BLaER1 treated with 17β-estradiol and CSF1 and Interleukin-3, amounts not matched to agents 10 nM and 100 nM (cell line): Measurements from ENCODE around the gene KIT.

ENCODE experiments used
- H3K27ac ChIP-seq, 11 experiments: shearing (Covaris generic); formaldehyde crosslinking; 2 replicates each; pipeline ENCODE4 v1.8.1; 2022
- H3K27me3 ChIP-seq, 11 experiments: shearing (Covaris generic); formaldehyde crosslinking; 2 replicates each; pipeline ENCODE4 v1.8.1; 2022
- H3K36me3 ChIP-seq, 11 experiments: shearing (Covaris generic); formaldehyde crosslinking; 2 replicates each; pipeline ENCODE4 v1.8.1; 2022
- H3K4me1 ChIP-seq, 10 experiments: shearing (Covaris generic); formaldehyde crosslinking; 2 replicates each; pipeline ENCODE4 v1.8.1; 2022
- H3K4me2 ChIP-seq, 11 experiments: shearing (Covaris generic); formaldehyde crosslinking; 2 replicates each; pipeline ENCODE4 v1.8.1; 2022
- H3K4me3 ChIP-seq, 10 experiments: shearing (Covaris generic); formaldehyde crosslinking; 2 replicates each; pipeline ENCODE4 v1.8.1; 2022
- H3K9ac ChIP-seq, 11 experiments: shearing (Covaris generic); formaldehyde crosslinking; 2 replicates each; pipeline ENCODE4 v1.8.1; 2022
- H3K9me3 ChIP-seq, 11 experiments: shearing (Covaris generic); formaldehyde crosslinking; replicated peaks in 1 of 11; 2 replicates each; pipeline ENCODE4 v1.8.1; 2022
- H4K20me1 ChIP-seq, 11 experiments: shearing (Covaris generic); formaldehyde crosslinking; 2 replicates each; pipeline ENCODE4 v1.8.1; 2022
- Cebpa-rat ChIP-seq, 11 experiments: shearing (Covaris generic); IDR thresholded peaks; 2 replicates each; pipeline ENCODE4 v1.8.1; 2022

Gene KIT

DNA sequence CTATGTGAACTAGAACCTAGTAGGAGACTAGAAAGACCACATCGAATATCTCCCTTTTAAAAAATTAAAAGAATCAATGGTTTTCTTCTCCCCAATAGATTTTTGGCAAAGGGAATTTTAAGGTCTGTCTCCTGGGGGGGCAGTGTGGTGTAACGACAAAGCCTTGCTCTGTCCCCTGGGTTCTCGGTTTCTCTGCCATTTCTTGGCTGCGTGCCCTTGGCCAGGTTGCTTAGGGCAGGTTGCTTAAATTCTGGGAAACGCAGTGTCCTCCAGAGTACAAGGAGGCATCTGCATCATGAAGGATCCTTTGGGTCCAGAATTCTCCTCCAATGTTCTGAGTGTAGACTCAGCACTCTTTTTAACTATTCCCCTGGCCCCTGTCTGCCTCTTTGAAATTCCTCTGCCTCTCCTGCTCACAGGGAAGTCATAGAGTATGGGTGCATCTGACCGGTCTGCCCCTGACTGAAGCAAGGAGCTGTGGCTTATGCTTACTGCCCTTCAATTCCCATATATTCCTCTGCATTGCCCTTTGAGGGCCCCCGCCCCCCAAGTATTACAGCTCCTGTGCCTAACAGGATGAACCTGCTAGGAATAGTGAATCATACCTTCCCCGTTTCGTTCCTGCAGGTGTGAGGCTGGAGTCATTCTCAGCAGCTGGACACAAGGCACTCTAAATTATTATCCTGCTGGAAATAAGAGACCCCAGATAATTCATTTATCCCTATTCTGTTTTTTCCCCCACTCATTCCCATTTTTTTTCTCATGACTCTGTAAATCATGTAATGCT is 2.2 kb downstream of the KIT start:
- no peaks in the 10 kb centered on the region for H3K9me3 ChIP-seq
- H4K20me1 ChIP-seq: peaks cover 0 to 33% (median 6%) of the 10 kb centered on the region in 11 experiments; a peak in 8 of 22 replicates
- peaks cover 19 to 34% (median 27%) of the 10 kb centered on the region in 10 experiments; a peak in 19 of 20 replicates for H3K4me1 ChIP-seq
- TF ChIP-seq Cebpa-rat (IDR thresholded peaks at IDR 0.05): no peak
- no peaks in the 10 kb centered on the region for H3K36me3 ChIP-seq
- H3K9ac ChIP-seq: peak overlapping the region in 1 of 11 experiments; percentile 70; a peak in 2 of 22 replicates
- no peak overlapping the region for H3K27ac ChIP-seq
- peak overlapping the region in 8 of 10 experiments; percentile 56 to 75 (median 64); a peak in 14 of 20 replicates for H3K4me3 ChIP-seq
- peaks cover 50 to 73% (median 69%) of the 10 kb centered on the region in 11 experiments for H3K27me3 ChIP-seq
- peak overlapping the region; percentile 94 to 100 (median 100) for H3K4me2 ChIP-seq

DNA sequence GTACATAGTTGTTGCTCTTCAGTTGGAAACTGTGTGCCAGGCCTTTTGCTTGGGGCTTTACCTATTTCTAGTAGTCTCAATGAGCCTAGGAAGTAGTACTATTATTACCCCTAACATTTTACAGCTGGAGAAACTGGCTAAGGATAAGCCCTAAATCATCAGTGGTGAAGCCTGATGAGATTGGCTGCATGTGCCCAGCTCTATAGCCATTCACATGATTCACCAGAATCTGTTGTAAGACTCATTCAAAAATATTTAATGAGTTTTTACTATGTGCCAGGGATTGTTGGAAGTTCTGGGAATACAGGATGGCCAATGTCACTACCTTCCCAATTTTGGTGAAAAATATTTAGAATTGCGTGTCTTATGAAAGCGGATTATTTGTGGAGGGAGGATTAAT is 2.8 kb downstream of the KIT start:
- Histone ChIP-seq H3K9me3 (no peaks in the 10 kb centered on the region), H3K9ac (no peak overlapping the region), H3K4me2 (peak overlapping the region in 4 of 11 experiments; percentile 96 to 100 (median 100); a peak in 4 of 22 replicates), H4K20me1 (peaks cover 0 to 33% (median 6%) of the 10 kb centered on the region in 11 experiments; a peak in 8 of 22 replicates), H3K36me3 (no peaks in the 10 kb centered on the region), H3K4me1 (peaks cover 19 to 34% (median 27%) of the 10 kb centered on the region in 10 experiments; a peak in 19 of 20 replicates), H3K4me3 (no peak overlapping the region), H3K27ac (no peak overlapping the region), H3K27me3 (peaks cover 50 to 67% (median 65%) of the 10 kb centered on the region in 11 experiments)
- TF ChIP-seq Cebpa-rat (IDR thresholded peaks at IDR 0.05): no peak

DNA sequence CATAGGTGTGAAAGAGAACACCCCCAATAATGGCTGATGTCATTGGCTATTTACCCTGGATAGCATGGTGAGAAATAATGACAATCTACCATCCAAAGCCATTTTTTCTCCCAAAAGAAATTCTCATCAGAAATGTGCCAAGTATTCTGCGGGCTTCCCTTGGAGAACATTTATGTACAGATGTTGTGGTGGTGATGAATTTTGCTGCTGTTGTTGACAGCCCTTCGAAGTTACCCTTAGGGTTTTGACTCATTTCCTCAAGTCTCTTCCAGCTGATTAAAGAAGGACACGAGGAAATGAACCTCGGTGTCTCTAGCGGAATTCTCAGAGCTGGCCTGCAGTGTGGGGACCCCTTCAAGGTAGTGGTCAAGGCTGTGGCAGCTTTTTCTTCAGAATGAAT is 3.4 kb downstream of the KIT start:
- Histone ChIP-seq H3K4me3 (no peak overlapping the region), H3K9ac (no peak overlapping the region), H3K36me3 (no peaks in the 10 kb centered on the region), H3K9me3 (no peaks in the 10 kb centered on the region), H3K27ac (no peak overlapping the region), H4K20me1 (peaks cover 0 to 33% (median 6%) of the 10 kb centered on the region in 11 experiments; a peak in 8 of 22 replicates), H3K27me3 (peaks cover 48 to 61% (median 60%) of the 10 kb centered on the region in 11 experiments), H3K4me1 (peaks cover 19 to 34% (median 27%) of the 10 kb centered on the region in 10 experiments; a peak in 19 of 20 replicates), H3K4me2 (no peak overlapping the region)
- no peak for TF ChIP-seq Cebpa-rat (IDR thresholded peaks at IDR 0.05)

DNA sequence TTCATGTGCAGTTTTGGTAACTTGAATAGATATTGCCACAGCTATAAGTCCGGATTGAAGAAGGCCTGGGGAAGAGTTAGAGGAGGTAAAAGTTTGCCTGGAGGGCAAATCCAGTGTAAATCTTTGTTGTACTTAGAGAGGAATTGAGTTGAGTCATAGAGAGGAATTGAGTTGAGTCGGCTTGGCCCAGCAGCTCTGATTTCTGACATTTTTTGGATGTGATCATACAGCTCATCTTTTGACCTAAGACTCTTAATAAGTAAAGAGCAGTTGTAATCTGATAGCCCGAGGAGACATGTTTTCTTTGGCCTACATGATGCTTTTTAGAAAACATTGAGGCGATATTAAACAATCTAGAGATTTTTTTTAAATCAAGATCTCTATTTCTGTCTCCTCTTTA is 3.9 kb downstream of the KIT start:
- peaks cover 19 to 34% (median 27%) of the 10 kb centered on the region in 10 experiments; a peak in 19 of 20 replicates for H3K4me1 ChIP-seq
- peaks cover 0 to 28% (median 6%) of the 10 kb centered on the region in 11 experiments; a peak in 8 of 22 replicates for H4K20me1 ChIP-seq
- no peak overlapping the region for H3K4me2 ChIP-seq
- H3K4me3 ChIP-seq: no peak overlapping the region
- no peaks in the 10 kb centered on the region for H3K36me3 ChIP-seq
- peaks cover 43 to 56% (median 55%) of the 10 kb centered on the region in 11 experiments for H3K27me3 ChIP-seq
- H3K9me3 ChIP-seq: no peaks in the 10 kb centered on the region
- TF ChIP-seq Cebpa-rat (IDR thresholded peaks at IDR 0.05): no peak
- H3K9ac ChIP-seq: no peak overlapping the region
- no peak overlapping the region for H3K27ac ChIP-seq

DNA sequence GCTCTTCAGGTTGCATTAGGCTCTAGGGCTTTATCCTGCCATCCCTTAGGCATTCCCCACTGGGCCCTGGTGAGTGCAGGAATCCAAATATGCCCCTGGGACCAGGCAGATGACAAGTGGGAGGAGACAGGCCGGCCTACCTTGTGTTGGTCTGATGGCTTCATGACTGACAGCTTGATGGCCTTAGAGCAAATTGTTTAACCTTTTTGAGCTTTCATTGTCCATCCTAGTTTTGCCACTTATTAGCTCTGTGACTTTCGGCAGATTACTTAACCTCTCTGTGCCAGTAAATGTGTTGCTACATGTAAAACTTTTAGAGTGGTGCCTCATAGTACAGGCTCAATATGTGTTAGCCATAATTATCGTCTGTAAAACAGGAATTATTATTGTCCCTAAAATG is 4.4 kb downstream of the KIT start:
- Histone ChIP-seq H4K20me1 (peaks cover 0 to 24% (median 4%) of the 10 kb centered on the region in 11 experiments; a peak in 8 of 22 replicates), H3K27ac (no peak overlapping the region), H3K4me2 (no peak overlapping the region), H3K9ac (no peak overlapping the region), H3K36me3 (no peaks in the 10 kb centered on the region), H3K4me3 (no peak overlapping the region), H3K4me1 (peaks cover 19 to 32% (median 27%) of the 10 kb centered on the region in 10 experiments; a peak in 19 of 20 replicates), H3K9me3 (no peaks in the 10 kb centered on the region), H3K27me3 (peaks cover 39 to 52% (median 50%) of the 10 kb centered on the region in 11 experiments)
- TF ChIP-seq Cebpa-rat (IDR thresholded peaks at IDR 0.05): no peak

DNA sequence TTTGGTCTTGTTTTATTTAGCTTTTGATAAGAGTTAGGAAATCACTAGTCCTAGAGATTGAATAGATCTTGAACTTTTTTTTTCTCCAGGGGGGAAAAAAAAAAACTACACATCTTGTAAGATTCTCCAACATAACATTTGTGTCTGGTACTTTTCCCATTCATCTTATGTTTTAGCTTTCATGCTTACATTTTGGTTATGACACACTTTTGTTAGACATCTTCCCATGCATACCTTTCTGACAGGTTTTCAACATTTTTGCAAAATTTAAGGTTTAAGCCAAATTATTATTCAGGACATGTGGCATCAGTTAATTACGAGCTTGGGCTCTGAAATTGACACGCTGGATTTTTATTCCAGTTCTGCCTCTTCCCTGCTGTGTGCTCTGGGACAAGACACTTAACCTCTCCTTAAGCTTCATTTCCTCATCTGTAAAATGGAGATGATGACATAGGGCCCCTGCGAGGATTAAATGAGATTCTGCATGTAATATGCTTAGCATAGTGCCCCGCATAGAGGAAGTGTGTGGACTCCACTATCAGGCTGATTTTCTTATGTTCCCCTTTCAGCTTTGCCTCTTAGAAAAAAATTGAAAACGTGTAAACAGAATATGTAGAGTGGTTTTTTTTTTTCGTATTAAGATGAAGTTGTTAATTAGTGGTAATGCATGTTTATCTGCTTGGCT is 5.3 kb downstream of the KIT start:
- Histone ChIP-seq H3K27ac (no peak overlapping the region), H3K9me3 (no peaks in the 10 kb centered on the region), H3K4me1 (peaks cover 15 to 23% (median 18%) of the 10 kb centered on the region in 10 experiments; a peak in 19 of 20 replicates), H3K4me2 (peak overlapping the region in 3 of 11 experiments; percentile 6 to 36 (median 31); a peak in 5 of 22 replicates), H3K36me3 (no peaks in the 10 kb centered on the region), H4K20me1 (peaks cover 0 to 14% (median 0%) of the 10 kb centered on the region in 11 experiments; a peak in 7 of 22 replicates), H3K4me3 (no peak overlapping the region), H3K9ac (no peak overlapping the region), H3K27me3 (peaks cover 29 to 42% (median 41%) of the 10 kb centered on the region in 11 experiments)
- no peak for TF ChIP-seq Cebpa-rat (IDR thresholded peaks at IDR 0.05)

DNA sequence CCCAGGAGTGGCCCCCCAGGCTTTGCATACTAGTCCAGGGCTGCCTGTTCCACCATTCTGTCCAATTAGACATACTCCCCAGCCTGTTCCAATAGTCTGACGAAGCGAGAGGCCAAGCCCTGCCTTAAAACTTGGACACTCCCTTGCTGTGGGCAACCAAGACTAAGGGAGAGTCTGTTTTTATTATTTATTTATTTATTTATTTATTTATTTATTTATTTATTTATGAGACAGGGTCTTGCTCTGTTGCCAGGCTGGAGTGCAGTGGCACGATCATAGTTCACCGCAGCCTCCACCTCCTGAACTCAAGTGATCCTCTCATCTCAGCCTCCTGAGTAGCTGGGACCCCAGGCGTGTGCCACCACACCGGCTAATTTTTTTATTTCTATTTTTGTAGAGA is 6.6 kb downstream of the KIT start:
- Histone ChIP-seq H3K4me3 (no peak overlapping the region), H3K9ac (no peak overlapping the region)

DNA sequence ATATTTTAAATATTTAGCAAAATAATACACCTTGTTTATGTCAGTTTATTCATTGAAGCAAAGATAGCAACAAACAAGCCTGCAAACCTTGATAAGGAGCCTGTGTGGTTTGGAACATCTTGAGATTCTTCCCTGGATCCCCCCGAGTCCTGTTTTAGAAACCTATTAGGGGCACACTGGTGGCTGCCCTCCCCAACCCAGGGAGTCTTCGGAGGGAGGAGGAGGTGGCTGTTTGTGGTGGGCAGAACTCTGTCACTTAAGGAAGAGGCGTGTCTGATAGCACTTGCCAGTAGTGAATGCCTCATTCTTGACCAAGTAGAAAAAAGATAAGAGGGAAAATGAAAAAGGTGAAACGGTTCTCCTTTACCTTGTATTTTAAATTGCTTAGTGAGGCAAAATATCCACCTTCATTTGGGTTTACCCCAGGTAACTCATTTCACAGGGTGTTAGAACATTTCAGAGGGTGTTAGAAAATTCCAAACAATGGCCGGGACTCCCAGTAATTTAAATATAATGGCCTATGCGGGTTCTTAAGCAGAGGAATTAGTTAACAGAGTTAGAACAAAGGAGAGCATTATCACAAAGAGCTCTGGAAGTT is 10.4 kb downstream of the KIT start:
- H3K9me3 ChIP-seq: no peaks in the 10 kb centered on the region
- H4K20me1 ChIP-seq: no peaks in the 10 kb centered on the region
- no peak overlapping the region for H3K4me3 ChIP-seq
- no peak overlapping the region for H3K9ac ChIP-seq
- no peaks in the 10 kb centered on the region for H3K27me3 ChIP-seq
- no peak for TF ChIP-seq Cebpa-rat (IDR thresholded peaks at IDR 0.05)
- no peak overlapping the region for H3K4me2 ChIP-seq
- no peaks in the 10 kb centered on the region for H3K36me3 ChIP-seq
- peaks cover 0 to 8% (median 2%) of the 10 kb centered on the region in 10 experiments; a peak in 4 of 20 replicates for H3K4me1 ChIP-seq
- H3K27ac ChIP-seq: no peak overlapping the region

More for the DNA sequence above, 6.6 kb downstream of the KIT start:
- no peak for TF ChIP-seq Cebpa-rat (IDR thresholded peaks at IDR 0.05)
- H3K4me1 ChIP-seq: peaks cover 8 to 15% (median 11%) of the 10 kb centered on the region in 10 experiments; a peak in 19 of 20 replicates
- peaks cover 0 to 7% (median 0%) of the 10 kb centered on the region in 11 experiments; a peak in 4 of 22 replicates for H4K20me1 ChIP-seq
- H3K4me2 ChIP-seq: no peak overlapping the region
- no peak overlapping the region for H3K27ac ChIP-seq
- no peaks in the 10 kb centered on the region for H3K9me3 ChIP-seq
- H3K27me3 ChIP-seq: peaks cover 16 to 29% (median 28%) of the 10 kb centered on the region in 11 experiments
- H3K36me3 ChIP-seq: no peaks in the 10 kb centered on the region
